ENCODE results near the gene NPBWR2.

- no peak for TF ChIP-seq CTCF (IDR thresholded peaks at IDR 0.05; ENCODE audit: low read length)
- no peak for TF ChIP-seq EZH2 (IDR thresholded peaks at IDR 0.05; ENCODE audit: borderline replicate concordance, low read length)
These were observed 46.0 kb upstream of the NPBWR2 start for GRCh38 chr20:64153410-64153809.
